SK-N-SH treated with all-trans-retinoic acid at 6 μM for 48 hours (cell line): ENCODE results near the gene CEP63.

Experiments used
- ATAC-seq: fragments of 200-7000 bp; cut with Tn5 transposase; 3 replicates; pipeline ENCODE4 v1.9.1; 2020; ENCODE audit warnings: mild to moderate bottlenecking, moderate library complexity
- ARNTL ChIP-seq: fragments of 450-650 bp; formaldehyde crosslinking; IDR thresholded peaks from 2 replicates; pipeline ENCODE4 v1.5.0; 2020; ENCODE audit warnings: low read depth, mild to moderate bottlenecking, moderate library complexity, borderline replicate concordance
- BACH2 ChIP-seq: fragments of 250-450 bp; sonication (Bioruptor Pico); IDR thresholded peaks from 2 replicates; pipeline ENCODE4 v1.9.0; 2021; ENCODE audit warnings: mild to moderate bottlenecking, borderline replicate concordance
- CSDC2 ChIP-seq: fragments of 250-450 bp; sonication (Bioruptor Pico); IDR thresholded peaks from 2 replicates; pipeline ENCODE4 v1.5.0; 2020; ENCODE audit warnings: mild to moderate bottlenecking, moderate library complexity
- ESRRG ChIP-seq: fragments of 250-450 bp; sonication (Bioruptor Pico); IDR thresholded peaks from 2 replicates; pipeline ENCODE4 v1.6.1; 2021; ENCODE audit warnings: mild to moderate bottlenecking
- GLIS3 ChIP-seq: fragments of 250-450 bp; sonication (Bioruptor Pico); IDR thresholded peaks from 2 replicates; pipeline ENCODE4 v1.5.0; 2020; ENCODE audit warnings: mild to moderate bottlenecking, moderate library complexity
- ISL1 ChIP-seq: fragments of 250-450 bp; sonication (Bioruptor Pico); IDR thresholded peaks from 2 replicates; pipeline ENCODE4 v2.1.2; 2022; ENCODE audit warnings: mild to moderate bottlenecking, moderate library complexity
- OSR1 ChIP-seq: fragments of 250-450 bp; sonication (Bioruptor Pico); IDR thresholded peaks from 2 replicates; pipeline ENCODE4 v1.8.0; 2022; ENCODE audit warnings: moderate library complexity, mild to moderate bottlenecking, inconsistent platforms
- PPARA ChIP-seq: fragments of 250-450 bp; sonication (Bioruptor Pico); IDR thresholded peaks from 2 replicates; pipeline ENCODE4 v1.5.0; 2020; ENCODE audit warnings: mild to moderate bottlenecking, borderline replicate concordance
- RARB ChIP-seq: fragments of 250-450 bp; sonication (Bioruptor Pico); IDR thresholded peaks from 2 replicates; pipeline ENCODE4 v1.8.0; 2021; ENCODE audit warnings: mild to moderate bottlenecking, moderate library complexity
- SNAI2 ChIP-seq: fragments of 250-450 bp; sonication (Bioruptor Pico); IDR thresholded peaks from 2 replicates; pipeline ENCODE4 v1.5.0; 2020; ENCODE audit warnings: mild to moderate bottlenecking, moderate library complexity
- TCF4 ChIP-seq: fragments of 250-450 bp; sonication (Bioruptor Pico); IDR thresholded peaks from 2 replicates; pipeline ENCODE4 v1.8.0; 2021; ENCODE audit warnings: mild to moderate bottlenecking, moderate library complexity, borderline replicate concordance
- TOX ChIP-seq: fragments of 250-450 bp; sonication (Bioruptor Pico); IDR thresholded peaks from 2 replicates; pipeline ENCODE4 v1.8.0; 2021; ENCODE audit warnings: mild to moderate bottlenecking, moderate library complexity, borderline replicate concordance
- ZC3H10 ChIP-seq: fragments of 250-450 bp; sonication (Bioruptor Pico); IDR thresholded peaks from 2 replicates; pipeline ENCODE4 v1.5.1; 2021; ENCODE audit warnings: mild to moderate bottlenecking, moderate library complexity
- ZFP3 ChIP-seq: fragments of 250-450 bp; sonication (Bioruptor Pico); IDR thresholded peaks from 2 replicates; pipeline ENCODE4 v1.5.0; 2020; ENCODE audit warnings: mild to moderate bottlenecking, moderate library complexity
- ZFP30 ChIP-seq: fragments of 450-650 bp; formaldehyde crosslinking; IDR thresholded peaks from 2 replicates; pipeline ENCODE4 v1.5.0; 2022; ENCODE audit warnings: mild to moderate bottlenecking, moderate library complexity
- ZNF565 ChIP-seq: fragments of 450-650 bp; formaldehyde crosslinking; conservative IDR thresholded peaks from 2 replicates; pipeline ENCODE4 v1.5.0; 2020; ENCODE audit warnings: low read depth, mild to moderate bottlenecking, moderate library complexity
- ZNF70 ChIP-seq: fragments of 450-650 bp; formaldehyde crosslinking; IDR thresholded peaks from 2 replicates; pipeline ENCODE4 v1.5.0; 2020; ENCODE audit warnings: mild to moderate bottlenecking, moderate library complexity
- ZNF8 ChIP-seq: fragments of 450-650 bp; formaldehyde crosslinking; IDR thresholded peaks from 2 replicates; pipeline ENCODE4 v1.5.0; 2020; ENCODE audit warnings: mild to moderate bottlenecking, moderate library complexity
- TF ChIP-seq, protein P1 (sequence below): fragments of 250-450 bp; sonication (Bioruptor Pico); IDR thresholded peaks from 2 replicates; pipeline ENCODE4 v1.8.0; 2020; ENCODE audit warnings: mild to moderate bottlenecking, moderate library complexity, borderline replicate concordance
- TF ChIP-seq, protein P2 (sequence below): fragments of 250-450 bp; sonication (Bioruptor Pico); IDR thresholded peaks from 2 replicates; pipeline ENCODE4 v1.5.0; 2020; ENCODE audit warnings: mild to moderate bottlenecking, moderate library complexity
- TF ChIP-seq, protein P3 (sequence below): fragments of 250-450 bp; sonication (Bioruptor Pico); IDR thresholded peaks from 2 replicates; pipeline ENCODE4 v1.8.0; 2021; ENCODE audit warnings: low read depth, mild to moderate bottlenecking, moderate library complexity, borderline replicate concordance
- TF ChIP-seq, protein P4 (sequence below): fragments of 250-450 bp; sonication (Bioruptor Pico); IDR thresholded peaks from 2 replicates; pipeline ENCODE4 v1.5.1; 2020; ENCODE audit warnings: low read depth, mild to moderate bottlenecking, moderate library complexity
- TF ChIP-seq, protein P5 (sequence below): fragments of 250-450 bp; sonication (Bioruptor Pico); IDR thresholded peaks from 2 replicates; pipeline ENCODE4 v1.5.1; 2021; ENCODE audit warnings: mild to moderate bottlenecking, moderate library complexity

The CEP63 gene

DNA sequence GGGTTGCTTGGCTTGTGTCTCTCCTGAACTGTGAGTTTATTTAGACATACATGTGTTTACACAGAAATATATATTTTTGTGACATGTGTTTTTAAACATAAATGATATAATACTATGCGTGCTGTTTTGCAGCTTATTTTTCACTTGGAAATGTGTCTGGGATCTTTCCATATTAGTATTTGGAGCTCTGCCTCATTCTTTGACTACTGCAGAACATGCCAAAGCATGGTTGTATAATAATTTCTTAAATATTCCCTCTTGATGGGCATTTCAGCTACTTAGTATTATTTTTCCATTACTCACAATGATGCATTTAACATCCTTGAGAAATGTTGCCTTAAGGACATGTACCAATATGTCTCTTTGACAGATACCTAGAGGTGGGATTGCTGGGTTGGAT lies 19.5 kb upstream of the CEP63 start (continued):
- TF ChIP-seq, protein P1, sequence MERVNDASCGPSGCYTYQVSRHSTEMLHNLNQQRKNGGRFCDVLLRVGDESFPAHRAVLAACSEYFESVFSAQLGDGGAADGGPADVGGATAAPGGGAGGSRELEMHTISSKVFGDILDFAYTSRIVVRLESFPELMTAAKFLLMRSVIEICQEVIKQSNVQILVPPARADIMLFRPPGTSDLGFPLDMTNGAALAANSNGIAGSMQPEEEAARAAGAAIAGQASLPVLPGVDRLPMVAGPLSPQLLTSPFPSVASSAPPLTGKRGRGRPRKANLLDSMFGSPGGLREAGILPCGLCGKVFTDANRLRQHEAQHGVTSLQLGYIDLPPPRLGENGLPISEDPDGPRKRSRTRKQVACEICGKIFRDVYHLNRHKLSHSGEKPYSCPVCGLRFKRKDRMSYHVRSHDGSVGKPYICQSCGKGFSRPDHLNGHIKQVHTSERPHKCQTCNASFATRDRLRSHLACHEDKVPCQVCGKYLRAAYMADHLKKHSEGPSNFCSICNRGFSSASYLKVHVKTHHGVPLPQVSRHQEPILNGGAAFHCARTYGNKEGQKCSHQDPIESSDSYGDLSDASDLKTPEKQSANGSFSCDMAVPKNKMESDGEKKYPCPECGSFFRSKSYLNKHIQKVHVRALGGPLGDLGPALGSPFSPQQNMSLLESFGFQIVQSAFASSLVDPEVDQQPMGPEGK = no peak
- TF ChIP-seq ARNTL (CRISPR knock-in tag) (no peak), RARB (no peak), TCF4 (CRISPR knock-in tag) (no peak), TOX (CRISPR knock-in tag) (no peak)

DNA sequence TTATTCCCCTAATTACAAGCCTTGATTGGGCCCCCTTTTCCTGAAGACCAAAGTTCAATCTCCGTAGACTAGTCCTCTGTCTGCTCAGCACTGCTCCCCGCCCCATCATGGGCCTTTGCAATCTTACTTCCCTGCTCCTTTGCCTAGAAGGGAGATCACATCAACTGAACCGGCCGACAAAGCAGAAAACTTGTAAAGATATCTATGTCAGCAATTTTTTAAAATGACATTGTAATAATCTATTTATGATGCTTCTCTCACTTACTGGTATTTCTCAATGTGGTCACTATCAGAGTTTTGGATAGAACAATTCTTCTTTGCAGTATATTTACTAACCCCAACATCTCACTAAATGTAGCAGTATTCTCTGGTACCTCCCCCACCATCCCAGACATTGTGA lies 17.3 kb upstream of the CEP63 start:
- no peak for ATAC-seq
- TF ChIP-seq, protein P2, sequence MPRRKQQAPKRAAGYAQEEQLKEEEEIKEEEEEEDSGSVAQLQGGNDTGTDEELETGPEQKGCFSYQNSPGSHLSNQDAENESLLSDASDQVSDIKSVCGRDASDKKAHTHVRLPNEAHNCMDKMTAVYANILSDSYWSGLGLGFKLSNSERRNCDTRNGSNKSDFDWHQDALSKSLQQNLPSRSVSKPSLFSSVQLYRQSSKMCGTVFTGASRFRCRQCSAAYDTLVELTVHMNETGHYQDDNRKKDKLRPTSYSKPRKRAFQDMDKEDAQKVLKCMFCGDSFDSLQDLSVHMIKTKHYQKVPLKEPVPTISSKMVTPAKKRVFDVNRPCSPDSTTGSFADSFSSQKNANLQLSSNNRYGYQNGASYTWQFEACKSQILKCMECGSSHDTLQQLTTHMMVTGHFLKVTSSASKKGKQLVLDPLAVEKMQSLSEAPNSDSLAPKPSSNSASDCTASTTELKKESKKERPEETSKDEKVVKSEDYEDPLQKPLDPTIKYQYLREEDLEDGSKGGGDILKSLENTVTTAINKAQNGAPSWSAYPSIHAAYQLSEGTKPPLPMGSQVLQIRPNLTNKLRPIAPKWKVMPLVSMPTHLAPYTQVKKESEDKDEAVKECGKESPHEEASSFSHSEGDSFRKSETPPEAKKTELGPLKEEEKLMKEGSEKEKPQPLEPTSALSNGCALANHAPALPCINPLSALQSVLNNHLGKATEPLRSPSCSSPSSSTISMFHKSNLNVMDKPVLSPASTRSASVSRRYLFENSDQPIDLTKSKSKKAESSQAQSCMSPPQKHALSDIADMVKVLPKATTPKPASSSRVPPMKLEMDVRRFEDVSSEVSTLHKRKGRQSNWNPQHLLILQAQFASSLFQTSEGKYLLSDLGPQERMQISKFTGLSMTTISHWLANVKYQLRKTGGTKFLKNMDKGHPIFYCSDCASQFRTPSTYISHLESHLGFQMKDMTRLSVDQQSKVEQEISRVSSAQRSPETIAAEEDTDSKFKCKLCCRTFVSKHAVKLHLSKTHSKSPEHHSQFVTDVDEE (CRISPR knock-in tag) = no peak
- no peak for TF ChIP-seq BACH2 (CRISPR knock-in tag)
- TF ChIP-seq ARNTL (CRISPR knock-in tag) = no peak
- TF ChIP-seq GLIS3 (CRISPR knock-in tag) = no peak
- TF ChIP-seq ZNF565 = no peak
- no peak for TF ChIP-seq RARB
- TF ChIP-seq PPARA (CRISPR knock-in tag) = no peak
- TF ChIP-seq, protein P3, sequence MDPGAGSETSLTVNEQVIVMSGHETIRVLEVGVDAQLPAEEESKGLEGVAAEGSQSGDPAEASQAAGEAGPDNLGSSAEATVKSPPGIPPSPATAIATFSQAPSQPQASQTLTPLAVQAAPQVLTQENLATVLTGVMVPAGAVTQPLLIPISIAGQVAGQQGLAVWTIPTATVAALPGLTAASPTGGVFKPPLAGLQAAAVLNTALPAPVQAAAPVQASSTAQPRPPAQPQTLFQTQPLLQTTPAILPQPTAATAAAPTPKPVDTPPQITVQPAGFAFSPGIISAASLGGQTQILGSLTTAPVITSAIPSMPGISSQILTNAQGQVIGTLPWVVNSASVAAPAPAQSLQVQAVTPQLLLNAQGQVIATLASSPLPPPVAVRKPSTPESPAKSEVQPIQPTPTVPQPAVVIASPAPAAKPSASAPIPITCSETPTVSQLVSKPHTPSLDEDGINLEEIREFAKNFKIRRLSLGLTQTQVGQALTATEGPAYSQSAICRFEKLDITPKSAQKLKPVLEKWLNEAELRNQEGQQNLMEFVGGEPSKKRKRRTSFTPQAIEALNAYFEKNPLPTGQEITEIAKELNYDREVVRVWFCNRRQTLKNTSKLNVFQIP (CRISPR knock-in tag) = no peak
- no peak for TF ChIP-seq CSDC2
- TF ChIP-seq ZFP3 = no peak
- TF ChIP-seq, protein P4, sequence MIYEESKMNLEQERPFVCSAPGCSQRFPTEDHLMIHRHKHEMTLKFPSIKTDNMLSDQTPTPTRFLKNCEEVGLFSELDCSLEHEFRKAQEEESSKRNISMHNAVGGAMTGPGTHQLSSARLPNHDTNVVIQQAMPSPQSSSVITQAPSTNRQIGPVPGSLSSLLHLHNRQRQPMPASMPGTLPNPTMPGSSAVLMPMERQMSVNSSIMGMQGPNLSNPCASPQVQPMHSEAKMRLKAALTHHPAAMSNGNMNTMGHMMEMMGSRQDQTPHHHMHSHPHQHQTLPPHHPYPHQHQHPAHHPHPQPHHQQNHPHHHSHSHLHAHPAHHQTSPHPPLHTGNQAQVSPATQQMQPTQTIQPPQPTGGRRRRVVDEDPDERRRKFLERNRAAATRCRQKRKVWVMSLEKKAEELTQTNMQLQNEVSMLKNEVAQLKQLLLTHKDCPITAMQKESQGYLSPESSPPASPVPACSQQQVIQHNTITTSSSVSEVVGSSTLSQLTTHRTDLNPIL = no peak
- no peak for TF ChIP-seq ESRRG (CRISPR knock-in tag)
- TF ChIP-seq TOX (CRISPR knock-in tag) = no peak
- TF ChIP-seq, protein P5, sequence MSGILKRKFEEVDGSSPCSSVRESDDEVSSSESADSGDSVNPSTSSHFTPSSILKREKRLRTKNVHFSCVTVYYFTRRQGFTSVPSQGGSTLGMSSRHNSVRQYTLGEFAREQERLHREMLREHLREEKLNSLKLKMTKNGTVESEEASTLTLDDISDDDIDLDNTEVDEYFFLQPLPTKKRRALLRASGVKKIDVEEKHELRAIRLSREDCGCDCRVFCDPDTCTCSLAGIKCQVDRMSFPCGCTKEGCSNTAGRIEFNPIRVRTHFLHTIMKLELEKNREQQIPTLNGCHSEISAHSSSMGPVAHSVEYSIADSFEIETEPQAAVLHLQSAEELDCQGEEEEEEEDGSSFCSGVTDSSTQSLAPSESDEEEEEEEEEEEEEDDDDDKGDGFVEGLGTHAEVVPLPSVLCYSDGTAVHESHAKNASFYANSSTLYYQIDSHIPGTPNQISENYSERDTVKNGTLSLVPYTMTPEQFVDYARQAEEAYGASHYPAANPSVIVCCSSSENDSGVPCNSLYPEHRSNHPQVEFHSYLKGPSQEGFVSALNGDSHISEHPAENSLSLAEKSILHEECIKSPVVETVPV (CRISPR knock-in tag) = no peak
- no peak for TF ChIP-seq ZNF70
- no peak for TF ChIP-seq OSR1
- TF ChIP-seq ISL1 = no peak
- TF ChIP-seq ZFP30 (CRISPR knock-in tag) = no peak
- no peak for TF ChIP-seq SNAI2 (CRISPR knock-in tag)
- TF ChIP-seq ZNF8 (CRISPR knock-in tag) = no peak

DNA sequence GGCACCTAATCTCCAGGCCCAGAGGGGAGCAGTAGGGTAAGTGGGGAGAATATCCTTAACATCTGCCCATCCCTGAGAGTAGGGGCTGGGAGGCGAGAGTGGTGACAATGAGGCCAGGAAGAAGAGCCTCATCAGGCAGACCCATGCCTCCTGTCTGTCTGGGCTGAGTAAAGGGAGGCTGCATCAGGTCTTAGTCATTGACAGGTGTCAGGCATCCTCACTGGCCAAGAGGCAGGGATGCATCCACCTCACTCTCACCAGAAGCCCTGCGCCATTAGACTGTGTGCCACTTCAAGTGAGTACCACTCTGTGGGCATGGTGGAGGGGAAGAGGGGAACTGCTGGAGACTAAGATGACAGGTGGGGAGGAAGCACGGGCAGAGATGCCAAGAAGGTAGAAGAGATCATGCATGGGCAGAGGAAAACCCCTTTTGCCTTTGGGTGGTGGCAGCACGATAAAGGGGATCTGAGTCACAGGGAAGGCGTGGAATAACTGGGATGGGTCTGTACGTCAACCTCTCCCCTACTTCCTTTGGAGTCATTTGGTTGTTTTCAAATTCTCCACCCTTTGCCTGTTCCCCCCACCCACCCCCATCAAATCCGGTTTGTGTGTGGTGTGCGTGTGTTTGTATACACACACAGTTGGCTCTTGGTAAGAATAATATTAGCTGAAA lies 14.2 kb upstream of the CEP63 start:
- ATAC-seq = peak; percentile 14; the same call in 1 of the 3 replicates
- no peak for TF ChIP-seq ZFP3
- no peak for TF ChIP-seq TCF4 (CRISPR knock-in tag)
- no peak for TF ChIP-seq OSR1
- TF ChIP-seq BACH2 (CRISPR knock-in tag) = no peak
- TF ChIP-seq PPARA (CRISPR knock-in tag) = no peak
- TF ChIP-seq ISL1 = no peak
- no peak for TF ChIP-seq ZNF70
- TF ChIP-seq, protein P2 (CRISPR knock-in tag) = no peak
- no peak for TF ChIP-seq GLIS3 (CRISPR knock-in tag)
- TF ChIP-seq, protein P5 (CRISPR knock-in tag) = no peak
- TF ChIP-seq ZC3H10 (CRISPR knock-in tag) = no peak
- no peak for TF ChIP-seq RARB
- no peak for TF ChIP-seq CSDC2
- TF ChIP-seq, all 23 proteins: peak for 0
